HepG2 (cell line): ENCODE data around the gene TNFRSF6B. TPM values are rescaled to one million over a fixed set of nuclear protein-coding genes. Genes with fewer than 3 reads are reported as not detected.

ENCODE experiments used
- GABPA ChIP-seq, 2 experiments: IDR thresholded peaks; 2 replicates each; pipeline ENCODE4 v1.6.1; 2011 to 2016; ENCODE audit warnings: low read depth in 2 of 2, low read length in 1 of 2, missing biosample characterization in 1 of 2, missing genetic modification characterization in 1 of 2
- HNRNPUL1 ChIP-seq: fragments of 200-400 bp; formaldehyde crosslinking; IDR thresholded peaks from 2 replicates; pipeline ENCODE4 v1.6.1; 2017; ENCODE audit warnings: low read depth, mild to moderate bottlenecking, low read length, moderate library complexity
- LRRFIP1 ChIP-seq: sonication (generic); formaldehyde crosslinking; conservative IDR thresholded peaks from 2 replicates; pipeline ENCODE4 v1.4.0; 2020; ENCODE audit warnings: missing genetic modification reagents
- NFE2L1 ChIP-seq: sonication (generic); formaldehyde crosslinking; IDR thresholded peaks from 2 replicates; pipeline ENCODE4 v1.4.0; 2020; ENCODE audit warnings: missing genetic modification reagents, mild to moderate bottlenecking, borderline replicate concordance
- NKX3-1 ChIP-seq: sonication (generic); formaldehyde crosslinking; IDR thresholded peaks from 2 replicates; pipeline ENCODE4 v1.5.0; 2020; ENCODE audit warnings: missing genetic modification reagents
- PATZ1 ChIP-seq: sonication (generic); formaldehyde crosslinking; IDR thresholded peaks from 2 replicates; pipeline ENCODE4 v1.4.0; 2020; ENCODE audit warnings: missing genetic modification reagents
- POLR2AphosphoS5 ChIP-seq: IDR thresholded peaks from 2 replicates; pipeline ENCODE4 v1.6.1; 2012; ENCODE audit warnings: low read depth, low read length
- PRMT3 ChIP-seq: sonication (generic); formaldehyde crosslinking; IDR thresholded peaks from 2 replicates; pipeline ENCODE4 v1.8.1; 2022; ENCODE audit warnings: low read depth, mild to moderate bottlenecking, moderate library complexity, missing genetic modification reagents, borderline replicate concordance
- RFXANK ChIP-seq: IDR thresholded peaks from 2 replicates; pipeline ENCODE4 v1.6.1; 2016
- SALL2 ChIP-seq: sonication (generic); formaldehyde crosslinking; IDR thresholded peaks from 2 replicates; pipeline ENCODE4 v1.8.1; 2023; ENCODE audit warnings: mild to moderate bottlenecking, missing genetic modification reagents, inconsistent platforms
- TCF7L2 ChIP-seq: IDR thresholded peaks from 2 replicates; pipeline ENCODE4 v1.6.1; 2011; ENCODE audit warnings: mild to moderate bottlenecking, low read depth, low read length, moderate library complexity
- ZBTB3 ChIP-seq: sonication (generic); formaldehyde crosslinking; IDR thresholded peaks from 2 replicates; pipeline ENCODE4 v1.4.0; 2020; ENCODE audit warnings: low read depth, mild to moderate bottlenecking, moderate library complexity, missing genetic modification reagents, borderline replicate concordance
- ZNF160 ChIP-seq: sonication (generic); formaldehyde crosslinking; IDR thresholded peaks from 2 replicates; pipeline ENCODE4 v1.8.0; 2022; ENCODE audit warnings: mild to moderate bottlenecking, inconsistent platforms, missing genetic modification reagents
- ZNF484 ChIP-seq: sonication (generic); formaldehyde crosslinking; IDR thresholded peaks from 2 replicates; pipeline ENCODE4 v1.5.1; 2020; ENCODE audit warnings: mild to moderate bottlenecking, low read depth, missing genetic modification reagents, borderline replicate concordance
- polyA plus RNA-seq, 8 experiments: library from polyadenylated mRNA; depleted of rRNA in 3 of 8; stranded (reverse) in 7 of 8; unstranded in 1 of 8; fragments of >200 nt; fragmentation: Illumina TruSeq in 4 of 8; extraction: Trizol in 4 of 8; gene quantifications; 2 replicates each; pipeline versions ENCODE4 v1.2.1 to v1.2.3, GENCODE V29; 2011 to 2016; ENCODE audit warnings: low read depth in 4 of 8, missing spikeins in 1 of 8, mixed read lengths in 1 of 8; ENCODE audit not compliant: insufficient read depth in 1 of 8
- total RNA-seq, 5 experiments: library from RNA; depleted of rRNA; stranded (reverse); fragments of >200 nt; fragmentation: Illumina TruSeq; extraction: Trizol; gene quantifications; 2 replicates each; pipeline ENCODE4 v1.2.3, GENCODE V29; 2016; ENCODE audit warnings: low read depth in 1 of 5
- TF ChIP-seq, protein P1 (sequence below): sonication (generic); formaldehyde crosslinking; IDR thresholded peaks from 2 replicates; pipeline ENCODE4 v1.4.0; 2020; ENCODE audit warnings: mild to moderate bottlenecking, missing genetic modification reagents

Gene TNFRSF6B
- total and polyA plus RNA-seq, 2 of the 13 experiments (the other 11 are each of a cell fraction or from before 2014, with no cell fraction given): 0.24 TPM; not detected in 1

- peak; percentile 98 for TF ChIP-seq SALL2 (CRISPR knock-in tag)
- no peak for TF ChIP-seq PRMT3 (CRISPR knock-in tag)
- TF ChIP-seq TCF7L2: no peak
- no peak for TF ChIP-seq GABPA (IDR thresholded peaks at IDR 0.05; ENCODE audit: low read depth, low read length)
- no peak for TF ChIP-seq GABPA (CRISPR knock-in tag; IDR thresholded peaks at IDR 0.05; ENCODE audit: low read depth)
- TF ChIP-seq POLR2AphosphoS5: peak; percentile 77
- TF ChIP-seq, protein P1, sequence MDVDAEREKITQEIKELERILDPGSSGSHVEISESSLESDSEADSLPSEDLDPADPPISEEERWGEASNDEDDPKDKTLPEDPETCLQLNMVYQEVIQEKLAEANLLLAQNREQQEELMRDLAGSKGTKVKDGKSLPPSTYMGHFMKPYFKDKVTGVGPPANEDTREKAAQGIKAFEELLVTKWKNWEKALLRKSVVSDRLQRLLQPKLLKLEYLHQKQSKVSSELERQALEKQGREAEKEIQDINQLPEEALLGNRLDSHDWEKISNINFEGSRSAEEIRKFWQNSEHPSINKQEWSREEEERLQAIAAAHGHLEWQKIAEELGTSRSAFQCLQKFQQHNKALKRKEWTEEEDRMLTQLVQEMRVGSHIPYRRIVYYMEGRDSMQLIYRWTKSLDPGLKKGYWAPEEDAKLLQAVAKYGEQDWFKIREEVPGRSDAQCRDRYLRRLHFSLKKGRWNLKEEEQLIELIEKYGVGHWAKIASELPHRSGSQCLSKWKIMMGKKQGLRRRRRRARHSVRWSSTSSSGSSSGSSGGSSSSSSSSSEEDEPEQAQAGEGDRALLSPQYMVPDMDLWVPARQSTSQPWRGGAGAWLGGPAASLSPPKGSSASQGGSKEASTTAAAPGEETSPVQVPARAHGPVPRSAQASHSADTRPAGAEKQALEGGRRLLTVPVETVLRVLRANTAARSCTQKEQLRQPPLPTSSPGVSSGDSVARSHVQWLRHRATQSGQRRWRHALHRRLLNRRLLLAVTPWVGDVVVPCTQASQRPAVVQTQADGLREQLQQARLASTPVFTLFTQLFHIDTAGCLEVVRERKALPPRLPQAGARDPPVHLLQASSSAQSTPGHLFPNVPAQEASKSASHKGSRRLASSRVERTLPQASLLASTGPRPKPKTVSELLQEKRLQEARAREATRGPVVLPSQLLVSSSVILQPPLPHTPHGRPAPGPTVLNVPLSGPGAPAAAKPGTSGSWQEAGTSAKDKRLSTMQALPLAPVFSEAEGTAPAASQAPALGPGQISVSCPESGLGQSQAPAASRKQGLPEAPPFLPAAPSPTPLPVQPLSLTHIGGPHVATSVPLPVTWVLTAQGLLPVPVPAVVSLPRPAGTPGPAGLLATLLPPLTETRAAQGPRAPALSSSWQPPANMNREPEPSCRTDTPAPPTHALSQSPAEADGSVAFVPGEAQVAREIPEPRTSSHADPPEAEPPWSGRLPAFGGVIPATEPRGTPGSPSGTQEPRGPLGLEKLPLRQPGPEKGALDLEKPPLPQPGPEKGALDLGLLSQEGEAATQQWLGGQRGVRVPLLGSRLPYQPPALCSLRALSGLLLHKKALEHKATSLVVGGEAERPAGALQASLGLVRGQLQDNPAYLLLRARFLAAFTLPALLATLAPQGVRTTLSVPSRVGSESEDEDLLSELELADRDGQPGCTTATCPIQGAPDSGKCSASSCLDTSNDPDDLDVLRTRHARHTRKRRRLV (CRISPR knock-in tag): no peak
- TF ChIP-seq ZBTB3 (CRISPR knock-in tag): peak; percentile 26; the same call in 1 of the 2 replicates
- no peak for TF ChIP-seq LRRFIP1 (CRISPR knock-in tag)
- TF ChIP-seq PATZ1 (CRISPR knock-in tag): peak; percentile 99
- peak; percentile 75; the same call in 1 of the 2 replicates for TF ChIP-seq ZNF160 (CRISPR knock-in tag)
- TF ChIP-seq HNRNPUL1: peak; percentile 95
- peak; percentile 66; the same call in 1 of the 2 replicates for TF ChIP-seq RFXANK (CRISPR knock-in tag)
- peak; percentile 94 for TF ChIP-seq NKX3-1 (CRISPR knock-in tag)
- no peak for TF ChIP-seq NFE2L1 (CRISPR knock-in tag)
- TF ChIP-seq ZNF484 (CRISPR knock-in tag): no peak
Measured at GRCh38 chr20:63739130-63740069, 42.9 kb downstream of the TNFRSF6B start, which contains the start of gene SLC2A4RG (continued).
